Transverse colon (tissue), 3 donors: Measurements from ENCODE around the gene FLOT2.

ENCODE experiments used
- POLR2A ChIP-seq: fragments of 450-650 bp; IDR thresholded peaks from one replicate; pipeline ENCODE4 v1.6.1; 2016; ENCODE audit warnings: antibody characterized with exemption, mild to moderate bottlenecking, moderate library complexity
- TF ChIP-seq, protein P1 (sequence below), 5 experiments: fragments of 200-600 bp in 3 of 5; fragments of 450-650 bp in 2 of 5; sonication (generic) in 3 of 5; IDR thresholded peaks; 1 replicate in 2 of 5; 2 replicates in 3 of 5; pipeline ENCODE4 v1.5.1; 2016 to 2017; ENCODE audit warnings: antibody characterized with exemption in 5 of 5, inconsistent platforms in 3 of 5, mild to moderate bottlenecking in 2 of 5, moderate library complexity in 1 of 5

DNA sequence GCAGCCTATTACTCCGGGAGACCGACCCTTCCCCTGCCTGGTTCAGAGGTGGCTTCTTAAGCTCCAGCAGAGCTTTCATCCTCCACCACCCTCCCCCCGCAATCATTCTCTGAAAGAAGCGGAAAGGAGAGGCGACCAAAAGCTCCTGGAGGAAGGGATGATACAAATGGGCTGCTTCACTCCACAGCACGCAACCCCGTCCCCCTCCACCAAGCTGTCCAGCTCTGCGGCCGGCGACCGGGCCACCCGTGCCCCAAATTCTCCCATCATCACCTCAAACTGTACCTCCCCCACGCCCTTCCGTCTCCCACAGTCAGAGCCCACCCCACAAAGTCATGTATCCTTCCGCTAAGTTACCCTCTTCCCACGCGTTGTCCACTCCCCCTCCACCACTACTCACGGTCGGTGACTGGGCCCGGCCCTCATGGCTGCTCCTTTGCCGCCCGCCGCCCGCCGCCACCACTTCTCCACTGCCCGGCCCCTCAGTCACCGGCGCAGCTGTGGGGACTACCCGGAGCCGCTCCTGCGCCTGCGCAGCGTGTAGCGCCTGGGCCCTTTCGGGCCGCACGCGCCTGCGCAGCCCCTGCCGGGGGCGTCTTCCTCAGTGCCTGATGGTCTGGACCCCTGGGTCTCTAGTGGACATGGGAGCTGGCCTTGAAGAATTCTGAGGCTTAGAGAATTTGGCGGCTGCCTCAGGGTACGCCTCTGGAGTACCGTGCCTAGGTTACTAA is 55.1 kb downstream of the FLOT2 start, which contains the start of gene FAM222B:
- TF ChIP-seq, protein P1, sequence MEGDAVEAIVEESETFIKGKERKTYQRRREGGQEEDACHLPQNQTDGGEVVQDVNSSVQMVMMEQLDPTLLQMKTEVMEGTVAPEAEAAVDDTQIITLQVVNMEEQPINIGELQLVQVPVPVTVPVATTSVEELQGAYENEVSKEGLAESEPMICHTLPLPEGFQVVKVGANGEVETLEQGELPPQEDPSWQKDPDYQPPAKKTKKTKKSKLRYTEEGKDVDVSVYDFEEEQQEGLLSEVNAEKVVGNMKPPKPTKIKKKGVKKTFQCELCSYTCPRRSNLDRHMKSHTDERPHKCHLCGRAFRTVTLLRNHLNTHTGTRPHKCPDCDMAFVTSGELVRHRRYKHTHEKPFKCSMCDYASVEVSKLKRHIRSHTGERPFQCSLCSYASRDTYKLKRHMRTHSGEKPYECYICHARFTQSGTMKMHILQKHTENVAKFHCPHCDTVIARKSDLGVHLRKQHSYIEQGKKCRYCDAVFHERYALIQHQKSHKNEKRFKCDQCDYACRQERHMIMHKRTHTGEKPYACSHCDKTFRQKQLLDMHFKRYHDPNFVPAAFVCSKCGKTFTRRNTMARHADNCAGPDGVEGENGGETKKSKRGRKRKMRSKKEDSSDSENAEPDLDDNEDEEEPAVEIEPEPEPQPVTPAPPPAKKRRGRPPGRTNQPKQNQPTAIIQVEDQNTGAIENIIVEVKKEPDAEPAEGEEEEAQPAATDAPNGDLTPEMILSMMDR (IDR thresholded peaks at IDR 0.05) = peak in 3 of 5 experiments; percentile 6 to 36 (median 20)
- TF ChIP-seq POLR2A = peak; percentile 90
